Measurements from ENCODE around the gene SIRT1. TPM values are rescaled to one million over a fixed set of nuclear protein-coding genes. Genes with fewer than 3 reads are reported as not detected.
A peak's percentile ranks its signal among the peaks of the same experiment; 100 is the strongest.

SIRT1 gene
- total and polyA plus RNA-seq, 7 donors = 7.8 to 24.3 (median 16.1) TPM

DNA sequence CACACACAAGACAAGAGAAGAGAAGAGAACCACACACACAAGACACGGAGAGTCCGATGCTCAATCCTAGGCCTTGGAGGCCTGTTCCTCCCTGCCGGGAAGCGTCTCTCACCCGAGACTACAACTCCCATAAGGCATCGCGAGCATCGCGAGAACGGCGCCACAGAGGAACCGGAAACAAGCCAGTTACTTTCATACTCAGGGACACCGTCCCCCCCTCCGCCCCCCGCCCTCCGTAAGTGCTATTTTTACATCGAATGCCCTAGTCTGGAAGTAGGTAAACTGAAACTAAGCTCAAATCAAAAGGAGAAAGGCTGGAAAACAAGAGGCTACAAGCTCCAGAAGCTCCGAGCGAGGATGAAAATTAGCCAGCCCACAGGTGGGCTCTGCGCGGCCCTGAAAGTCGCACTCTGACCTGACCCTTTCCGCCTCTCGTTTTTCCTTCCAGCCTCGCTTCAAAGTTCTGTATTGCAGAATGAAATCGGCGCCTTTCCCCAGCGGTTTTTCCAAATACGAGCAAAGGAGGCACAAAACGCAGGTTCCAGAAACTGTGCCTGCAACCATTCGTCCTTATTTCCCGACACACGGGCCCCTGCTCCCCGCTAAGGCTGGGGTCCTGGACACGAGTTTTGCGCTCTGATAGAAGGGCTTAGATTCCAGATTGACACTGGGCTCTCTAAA, 35.0 kb upstream of the SIRT1 start:
- no peaks in the 10 kb centered on the region for H3K27me3 ChIP-seq (ENCODE audit: insufficient read depth in 3 of 3, low read length in 2 of 3)
- H3K4me1 ChIP-seq = peaks cover 5% of the 10 kb centered on the region
- H3K4me3 ChIP-seq = peak overlapping the region; percentile 96
- intact Hi-C loops (cut with DNase I) = loop anchor here (10.0 kb wide), 2 partner anchors 315 to 455 kb away; no protein-coding TSS in a partner anchor
- ATAC-seq (peak; percentile 98 to 100 (median 98)), DNase-seq (peak; percentile 96 to 98)
- 0% methylated on average over 36 of the region's 36 CpGs for WGBS, 3 donors
- TF ChIP-seq, protein P1, sequence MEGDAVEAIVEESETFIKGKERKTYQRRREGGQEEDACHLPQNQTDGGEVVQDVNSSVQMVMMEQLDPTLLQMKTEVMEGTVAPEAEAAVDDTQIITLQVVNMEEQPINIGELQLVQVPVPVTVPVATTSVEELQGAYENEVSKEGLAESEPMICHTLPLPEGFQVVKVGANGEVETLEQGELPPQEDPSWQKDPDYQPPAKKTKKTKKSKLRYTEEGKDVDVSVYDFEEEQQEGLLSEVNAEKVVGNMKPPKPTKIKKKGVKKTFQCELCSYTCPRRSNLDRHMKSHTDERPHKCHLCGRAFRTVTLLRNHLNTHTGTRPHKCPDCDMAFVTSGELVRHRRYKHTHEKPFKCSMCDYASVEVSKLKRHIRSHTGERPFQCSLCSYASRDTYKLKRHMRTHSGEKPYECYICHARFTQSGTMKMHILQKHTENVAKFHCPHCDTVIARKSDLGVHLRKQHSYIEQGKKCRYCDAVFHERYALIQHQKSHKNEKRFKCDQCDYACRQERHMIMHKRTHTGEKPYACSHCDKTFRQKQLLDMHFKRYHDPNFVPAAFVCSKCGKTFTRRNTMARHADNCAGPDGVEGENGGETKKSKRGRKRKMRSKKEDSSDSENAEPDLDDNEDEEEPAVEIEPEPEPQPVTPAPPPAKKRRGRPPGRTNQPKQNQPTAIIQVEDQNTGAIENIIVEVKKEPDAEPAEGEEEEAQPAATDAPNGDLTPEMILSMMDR (IDR thresholded peaks at IDR 0.05) = peak; percentile 36
- H3K27ac ChIP-seq = peak overlapping the region; percentile 99
- no peaks in the 10 kb centered on the region for H3K9me3 ChIP-seq
- H3K36me3 ChIP-seq (ENCODE audit: insufficient read depth in 1 of 2, low read depth in 1 of 2) = no peaks in the 10 kb centered on the region

DNA sequence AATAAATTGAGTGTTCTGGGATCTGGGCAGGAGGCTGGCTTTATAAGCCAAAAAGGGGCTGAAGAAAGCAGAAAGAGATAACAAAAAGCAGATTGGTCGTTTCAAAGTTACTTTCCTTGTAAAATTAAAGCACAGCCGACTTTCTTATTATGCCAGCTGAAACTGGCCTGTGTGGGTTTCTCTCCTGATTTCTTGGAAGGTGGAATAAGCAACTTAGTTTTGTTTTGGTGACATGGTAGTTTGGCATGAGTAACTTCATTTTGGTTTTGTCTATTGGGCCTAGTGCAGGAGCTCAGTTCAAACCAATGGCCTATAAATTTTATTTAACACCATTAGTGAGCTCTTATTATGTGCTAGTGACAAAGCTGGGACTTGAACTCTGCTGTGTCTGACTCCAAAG, 33.3 kb upstream of the SIRT1 start:
- Histone ChIP-seq H3K4me1 (peaks cover 5% of the 10 kb centered on the region), H3K4me3 (no peak overlapping the region), H3K27me3 (ENCODE audit: insufficient read depth in 3 of 3, low read length in 2 of 3) (no peaks in the 10 kb centered on the region), H3K27ac (no peak overlapping the region), H3K36me3 (ENCODE audit: insufficient read depth in 1 of 2, low read depth in 1 of 2) (no peaks in the 10 kb centered on the region), H3K9me3 (no peaks in the 10 kb centered on the region)
- ATAC-seq (no peak), DNase-seq (no peak)
- TF ChIP-seq, protein P1 (IDR thresholded peaks at IDR 0.05) = no peak
- WGBS, 3 donors = 76 to 87% (median 80%) methylated on average over 2 of the region's 2 CpGs
- intact Hi-C loops (cut with DNase I) = loop anchor here (10.0 kb wide), 2 partner anchors 314 to 454 kb away; no protein-coding TSS in a partner anchor

DNA sequence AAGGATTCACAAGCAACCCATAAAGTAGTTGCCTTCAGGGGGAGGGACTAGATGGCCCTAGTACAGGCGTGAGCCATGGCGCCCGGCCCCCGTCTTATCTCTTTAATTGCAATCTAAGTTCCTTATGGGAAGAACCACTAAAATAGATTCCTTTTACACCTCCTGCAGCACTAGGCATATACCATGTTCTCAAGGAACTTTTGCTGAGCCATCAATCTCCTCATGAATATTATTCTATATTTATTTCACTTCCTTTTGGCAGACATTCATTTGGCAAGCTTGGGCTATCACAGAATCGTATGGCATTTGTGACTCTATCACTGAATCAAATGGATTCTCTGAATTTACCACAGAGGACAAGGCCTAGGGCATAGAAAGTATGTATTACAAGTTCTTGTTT, 31.7 kb upstream of the SIRT1 start:
- Histone ChIP-seq H3K4me3 (no peak overlapping the region), H3K9me3 (no peaks in the 10 kb centered on the region), H3K27ac (no peak overlapping the region), H3K27me3 (ENCODE audit: insufficient read depth in 3 of 3, low read length in 2 of 3) (no peaks in the 10 kb centered on the region), H3K36me3 (ENCODE audit: insufficient read depth in 1 of 2, low read depth in 1 of 2) (no peaks in the 10 kb centered on the region), H3K4me1 (peaks cover 5% of the 10 kb centered on the region)
- DNase-seq (no peak), ATAC-seq (no peak)
- WGBS, 3 donors = 67 to 76% (median 72%) methylated on average over 5 of the region's 5 CpGs
- intact Hi-C loops (cut with DNase I) = loop anchor here (10.0 kb wide), 2 partner anchors 312 to 452 kb away; no protein-coding TSS in a partner anchor
- TF ChIP-seq, protein P1 (IDR thresholded peaks at IDR 0.05) = no peak

DNA sequence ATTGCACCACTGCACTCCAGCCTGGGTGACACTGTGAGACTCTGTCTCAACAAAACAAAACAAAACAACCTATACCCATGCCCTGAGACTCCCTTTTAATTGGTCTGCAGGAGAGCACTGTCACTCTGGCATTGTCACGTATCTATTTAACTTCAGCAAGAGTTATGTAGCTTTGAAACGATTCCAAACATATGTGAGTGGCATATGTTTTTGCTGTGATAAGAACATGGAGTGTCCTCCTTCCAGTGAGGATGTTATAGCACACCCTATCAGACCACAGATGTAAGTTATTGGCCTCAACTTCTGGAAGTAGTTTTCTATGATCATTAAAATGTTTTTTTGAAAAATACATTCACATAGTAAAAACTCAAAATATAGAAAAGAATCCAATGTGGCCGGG, 30.9 kb upstream of the SIRT1 start:
- Histone ChIP-seq H3K9me3 (no peaks in the 10 kb centered on the region), H3K4me1 (peaks cover 5% of the 10 kb centered on the region), H3K36me3 (ENCODE audit: insufficient read depth in 1 of 2, low read depth in 1 of 2) (no peaks in the 10 kb centered on the region), H3K27ac (no peak overlapping the region), H3K27me3 (ENCODE audit: insufficient read depth in 3 of 3, low read length in 2 of 3) (no peaks in the 10 kb centered on the region), H3K4me3 (no peak overlapping the region)
- intact Hi-C loops (cut with DNase I) = loop anchor here (10.0 kb wide), 2 partner anchors 311 to 451 kb away; no protein-coding TSS in a partner anchor
- ATAC-seq (no peak), DNase-seq (no peak)
- TF ChIP-seq, protein P1 (IDR thresholded peaks at IDR 0.05) = no peak
- 89 to 91% (median 89%) methylated on average over 3 of the region's 3 CpGs for WGBS, 3 donors

Data from psoas muscle (tissue), 8 donors.